Activated CD4-positive, alpha-beta T cell treated with anti-CD3 and anti-CD28 coated beads, Interleukin-2, amount 50 U/mL, for 16 hours (primary cell): Measurements from ENCODE around the gene RHBDF1.
"Not testable (repeated sequence)": the region's sequence is repeated elsewhere in the genome, so short reads cannot be mapped to it uniquely, and the experiment has no call there.

Source experiments
- DNase-seq: peaks from one replicate; pipeline ENCODE4 v3.0.0-alpha.2; 2020

RHBDF1 gene

DNA sequence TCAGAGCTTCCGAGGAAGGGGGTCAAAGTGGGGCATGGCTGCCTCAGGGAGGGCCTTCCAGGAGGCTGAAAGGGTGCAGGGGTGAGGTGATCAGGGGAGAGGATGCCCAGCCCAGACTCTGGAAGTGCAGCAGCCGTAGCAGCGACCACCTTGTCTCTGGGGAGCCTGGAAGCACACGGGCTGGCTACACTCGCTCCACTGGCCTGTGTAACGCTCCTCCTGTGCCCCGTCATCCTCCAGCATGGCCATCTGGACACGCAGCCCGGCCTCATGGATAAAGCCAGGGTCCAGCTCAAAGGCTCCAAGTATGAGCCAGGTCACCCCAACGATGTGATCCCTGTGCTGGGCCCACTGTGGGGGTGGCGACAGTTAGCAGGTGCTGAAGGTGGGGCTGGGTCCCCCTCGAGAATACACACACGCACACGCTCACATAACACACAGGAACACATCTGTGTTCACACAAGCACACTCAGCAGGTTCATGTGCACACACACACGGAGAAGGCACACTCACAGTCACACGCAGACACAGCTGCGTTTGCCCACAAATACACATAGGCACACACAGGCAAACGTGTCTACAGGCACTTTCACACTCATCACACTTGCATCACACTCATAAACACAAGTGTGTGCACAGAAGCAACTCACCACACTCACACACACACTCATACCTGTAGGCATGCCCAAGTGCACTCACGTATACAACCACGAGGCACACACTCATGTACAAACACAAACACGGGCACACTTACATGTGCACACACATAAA is 38.4 kb downstream of the RHBDF1 start:
- no peak for DNase-seq

DNA sequence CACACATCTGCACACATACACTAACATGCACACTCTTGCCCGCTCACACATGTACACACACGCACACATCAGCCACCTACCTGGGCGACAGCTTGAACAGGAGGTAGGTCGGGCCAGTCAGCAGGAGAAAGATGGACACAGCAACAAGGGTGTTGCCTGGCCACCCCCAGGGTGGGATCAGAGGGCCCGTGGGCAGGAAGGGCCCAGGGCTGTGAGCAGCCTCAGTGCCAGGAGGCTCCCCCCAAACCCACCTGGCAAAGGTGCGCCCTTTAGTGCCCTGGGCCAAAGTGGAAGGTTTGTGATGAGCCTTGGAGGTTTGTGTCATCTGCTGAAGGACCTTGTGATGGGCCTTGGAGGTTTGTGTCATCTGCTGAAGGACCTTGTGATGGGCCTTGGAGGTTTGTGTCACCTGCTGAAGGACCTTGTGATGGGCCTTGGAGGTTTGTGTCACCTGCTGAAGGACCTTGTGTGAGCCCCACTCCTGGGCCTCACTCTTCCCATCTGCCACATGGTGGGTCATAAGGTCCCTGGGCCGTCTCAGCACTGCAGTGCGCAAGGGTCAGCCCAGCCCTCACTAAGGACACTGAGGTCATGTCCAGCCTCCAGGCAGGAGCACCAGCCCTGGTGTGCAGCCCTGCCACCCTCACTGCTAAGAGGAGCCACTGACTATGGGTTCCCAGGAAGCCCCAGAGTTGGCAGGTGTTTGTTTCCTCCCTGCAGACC is 39.1 kb downstream of the RHBDF1 start:
- not testable (repeated sequence) for DNase-seq

- not testable (repeated sequence) for DNase-seq
Measured at GRCh38 chr16:30627-31026, 41.8 kb downstream of the RHBDF1 start.

- not testable (repeated sequence) for DNase-seq
Measured at GRCh38 chr16:25926-26348, 46.5 kb downstream of the RHBDF1 start.

GRCh38 chr16:24151-24550 is 48.3 kb downstream of the RHBDF1 start:
- not testable (repeated sequence) for DNase-seq

GRCh38 chr16:20886-21285 is 51.5 kb downstream of the RHBDF1 start:
- not testable (repeated sequence) for DNase-seq

DNA sequence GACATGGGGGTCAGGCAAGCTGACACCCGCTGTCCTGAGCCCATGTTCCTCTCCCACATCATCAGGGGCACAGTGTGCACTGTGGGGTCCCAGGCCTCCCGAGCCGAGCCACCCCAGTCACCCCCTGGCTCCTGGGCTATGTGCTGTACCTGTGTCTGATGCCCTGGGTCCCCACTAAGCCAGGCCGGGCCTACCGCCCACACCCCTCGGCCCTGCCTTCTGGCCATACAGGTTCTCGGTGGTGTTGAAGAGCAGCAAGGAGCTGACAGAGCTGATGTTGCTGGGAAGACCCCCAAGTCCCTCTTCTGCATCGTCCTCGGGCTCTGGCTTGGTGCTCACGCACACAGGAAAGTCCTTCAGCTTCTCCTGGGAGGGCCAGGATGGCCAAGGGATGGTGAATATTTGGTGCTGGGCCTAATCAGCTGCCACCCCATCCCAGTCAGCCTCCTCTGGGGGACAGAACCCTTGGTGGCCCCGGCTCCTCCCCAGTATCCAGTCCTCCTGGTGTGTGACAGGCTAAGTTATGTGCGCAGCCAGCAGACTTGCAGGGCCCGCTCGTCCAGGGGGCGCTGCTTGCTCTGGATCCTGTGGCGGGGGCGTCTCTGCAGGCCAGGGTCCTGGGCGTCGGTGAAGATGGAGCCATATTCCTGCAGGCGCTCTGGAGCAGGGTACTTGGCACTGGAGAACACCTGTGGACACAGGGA is 55.2 kb downstream of the RHBDF1 start:
- DNase-seq = not testable (repeated sequence)

DNA sequence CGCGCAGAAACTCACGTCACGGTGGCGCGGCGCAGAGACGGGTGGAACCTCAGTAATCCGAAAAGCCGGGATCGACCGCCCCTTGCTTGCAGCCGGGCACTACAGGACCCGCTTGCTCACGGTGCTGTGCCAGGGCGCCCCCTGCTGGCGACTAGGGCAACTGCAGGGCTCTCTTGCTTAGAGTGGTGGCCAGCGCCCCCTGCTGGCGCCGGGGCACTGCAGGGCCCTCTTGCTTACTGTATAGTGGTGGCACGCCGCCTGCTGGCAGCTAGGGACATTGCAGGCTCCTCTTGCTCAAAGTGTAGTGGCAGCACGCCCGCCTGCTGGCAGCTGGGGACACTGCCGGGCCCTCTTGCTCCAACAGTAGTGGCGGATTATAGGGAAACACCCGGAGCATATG is 61.7 kb downstream of the RHBDF1 start:
- peak; percentile 94 for DNase-seq

DNA sequence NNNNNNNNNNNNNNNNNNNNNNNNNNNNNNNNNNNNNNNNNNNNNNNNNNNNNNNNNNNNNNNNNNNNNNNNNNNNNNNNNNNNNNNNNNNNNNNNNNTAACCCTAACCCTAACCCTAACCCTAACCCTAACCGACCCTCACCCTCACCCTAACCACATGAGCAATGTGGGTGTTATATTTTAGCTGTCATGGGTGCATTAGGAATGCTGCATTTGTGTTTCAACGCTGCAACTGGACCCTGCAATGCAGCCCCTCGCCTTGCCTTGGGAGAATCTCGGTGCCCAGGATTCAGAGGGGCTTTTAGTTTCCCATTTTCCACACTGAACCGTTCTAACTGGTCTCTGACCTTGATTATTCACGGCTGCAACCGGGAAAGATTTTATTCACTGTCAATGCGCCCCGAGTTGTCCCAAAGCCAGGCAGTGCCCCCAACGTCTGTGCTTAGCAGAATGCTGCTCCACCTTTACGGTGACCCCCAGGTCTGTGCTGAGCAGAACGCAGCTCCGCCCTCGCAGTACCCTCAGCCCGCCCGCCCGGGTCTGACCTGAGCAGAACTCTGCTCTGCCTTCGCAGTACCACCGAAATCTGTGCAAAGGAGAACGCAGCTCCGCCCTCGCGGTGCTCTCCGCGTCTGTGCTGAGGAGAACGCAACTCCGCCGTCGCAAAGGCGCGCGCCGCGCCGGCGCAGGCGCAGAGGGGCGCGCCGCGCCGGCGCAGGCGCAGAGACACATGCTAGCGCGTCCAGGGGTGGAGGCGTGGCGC is 62.3 kb downstream of the RHBDF1 start:
- no peak for DNase-seq
